ENCODE results near the gene RBM44.

RBM44 gene

DNA sequence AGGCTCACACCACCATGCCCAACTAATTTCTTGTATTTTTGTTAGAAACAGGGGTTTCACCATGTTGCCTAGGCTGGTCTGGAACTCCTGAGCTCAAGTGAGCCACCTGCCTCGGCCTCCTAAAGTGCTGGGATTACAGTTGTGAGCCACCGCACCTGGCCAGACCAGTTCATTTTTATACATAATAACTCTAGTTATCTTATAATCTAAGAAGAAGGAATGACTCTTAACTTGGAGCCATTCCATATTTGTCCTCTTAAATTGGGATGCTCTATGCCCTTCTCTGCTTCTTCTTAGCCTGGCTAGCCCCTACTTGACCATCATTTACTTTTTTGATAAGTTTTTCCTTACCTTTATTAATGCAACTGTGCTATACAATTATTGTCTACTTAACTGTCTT lies 2.9 kb downstream of the RBM44 start:
- Histone ChIP-seq H3K4me2 (ENCODE audit: low read depth, low read length) (no peak overlapping the region), H3K27ac (ENCODE audit: low read length) (no peak overlapping the region), H4K20me1 (ENCODE audit: insufficient read depth, low read length) (no peaks in the 10 kb centered on the region), H3F3A (ENCODE audit: insufficient read depth, low read length) (no peaks in the 10 kb centered on the region), H3K4me1 (ENCODE audit: low read length) (no peaks in the 10 kb centered on the region), H3K9ac (ENCODE audit: low read length) (no peak overlapping the region), H3K27me3 (replicated peaks; ENCODE audit: insufficient read depth, low read length) (no peaks in the 10 kb centered on the region), H3K9me2 (replicated peaks; ENCODE audit: insufficient read depth, low read length) (no peaks in the 10 kb centered on the region), H3K4me3 (ENCODE audit: low read length) (no peak overlapping the region), H2AFZ (ENCODE audit: low read length) (no peak overlapping the region), H3K9me3 (replicated peaks; ENCODE audit: insufficient read depth, low read length) (no peaks in the 10 kb centered on the region), H3K36me3 (replicated peaks; ENCODE audit: insufficient read depth, low read length) (no peaks in the 10 kb centered on the region), H3K79me2 (ENCODE audit: low read length) (no peaks in the 10 kb centered on the region)
- TF ChIP-seq EZH2 (optimal IDR thresholded peaks at IDR 0.05; ENCODE audit: low read depth, low read length) (no peak), CTCF (IDR thresholded peaks at IDR 0.05; ENCODE audit: low read length) (no peak), EZH2phosphoT487 (IDR thresholded peaks at IDR 0.05; ENCODE audit: low read length) (no peak)
- no peak for DNase-seq

DNA sequence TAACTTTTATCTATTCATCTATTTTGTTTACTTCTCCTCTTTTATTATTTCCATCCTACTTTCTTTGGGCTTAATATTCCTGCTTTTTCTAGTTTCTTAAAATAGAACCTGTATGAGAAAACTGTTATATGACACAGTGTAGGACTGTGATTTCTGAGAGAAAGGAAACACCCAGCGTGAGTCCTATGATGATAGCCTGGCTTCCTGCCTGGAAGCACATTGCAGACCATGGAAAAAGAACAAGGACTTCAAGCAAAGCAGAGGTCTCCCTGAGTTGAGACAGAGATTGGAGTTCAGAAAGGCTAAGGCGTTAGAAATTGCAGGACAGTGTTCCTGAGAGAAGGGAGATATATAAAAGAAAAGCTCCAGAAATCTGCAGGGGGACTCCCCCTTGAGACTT lies 7.8 kb downstream of the RBM44 start:
- no peak for TF ChIP-seq EZH2 (optimal IDR thresholded peaks at IDR 0.05; ENCODE audit: low read depth, low read length)
- TF ChIP-seq EZH2phosphoT487 (IDR thresholded peaks at IDR 0.05; ENCODE audit: low read length) = no peak
- no peak for TF ChIP-seq CTCF (IDR thresholded peaks at IDR 0.05; ENCODE audit: low read length)

GRCh38 chr2:237815637-237816036 lies 17.1 kb downstream of the RBM44 start:
- no peak overlapping the region for H3K4me3 ChIP-seq (ENCODE audit: low read length)
- H3K9ac ChIP-seq (ENCODE audit: low read length) = no peak overlapping the region
- no peak for DNase-seq
- H3K27me3 ChIP-seq (replicated peaks; ENCODE audit: insufficient read depth, low read length) = no peaks in the 10 kb centered on the region
- H3K36me3 ChIP-seq (replicated peaks; ENCODE audit: insufficient read depth, low read length) = no peaks in the 10 kb centered on the region
- H3K9me2 ChIP-seq (replicated peaks; ENCODE audit: insufficient read depth, low read length) = no peaks in the 10 kb centered on the region
- H2AFZ ChIP-seq (ENCODE audit: low read length) = no peak overlapping the region
- H3F3A ChIP-seq (ENCODE audit: insufficient read depth, low read length) = no peaks in the 10 kb centered on the region
- H3K79me2 ChIP-seq (ENCODE audit: low read length) = no peaks in the 10 kb centered on the region
- H3K27ac ChIP-seq (ENCODE audit: low read length) = no peak overlapping the region
- no peaks in the 10 kb centered on the region for H3K9me3 ChIP-seq (replicated peaks; ENCODE audit: insufficient read depth, low read length)
- H3K4me1 ChIP-seq (ENCODE audit: low read length) = no peaks in the 10 kb centered on the region
- H4K20me1 ChIP-seq (ENCODE audit: insufficient read depth, low read length) = no peaks in the 10 kb centered on the region
- no peak overlapping the region for H3K4me2 ChIP-seq (ENCODE audit: low read depth, low read length)
- TF ChIP-seq CTCF (IDR thresholded peaks at IDR 0.05; ENCODE audit: low read length) (no peak), EZH2 (optimal IDR thresholded peaks at IDR 0.05; ENCODE audit: low read depth, low read length) (no peak), EZH2phosphoT487 (IDR thresholded peaks at IDR 0.05; ENCODE audit: low read length) (no peak)

More for the DNA sequence above, 7.8 kb downstream of the RBM44 start:
- Histone ChIP-seq H4K20me1 (ENCODE audit: insufficient read depth, low read length) (no peaks in the 10 kb centered on the region), H3K9me3 (replicated peaks; ENCODE audit: insufficient read depth, low read length) (no peaks in the 10 kb centered on the region), H3K79me2 (ENCODE audit: low read length) (no peaks in the 10 kb centered on the region), H3K9me2 (replicated peaks; ENCODE audit: insufficient read depth, low read length) (no peaks in the 10 kb centered on the region), H2AFZ (ENCODE audit: low read length) (no peak overlapping the region), H3K9ac (ENCODE audit: low read length) (no peak overlapping the region), H3K27me3 (replicated peaks; ENCODE audit: insufficient read depth, low read length) (no peaks in the 10 kb centered on the region), H3F3A (ENCODE audit: insufficient read depth, low read length) (no peaks in the 10 kb centered on the region), H3K4me3 (ENCODE audit: low read length) (no peak overlapping the region), H3K4me1 (ENCODE audit: low read length) (no peaks in the 10 kb centered on the region), H3K36me3 (replicated peaks; ENCODE audit: insufficient read depth, low read length) (no peaks in the 10 kb centered on the region), H3K4me2 (ENCODE audit: low read depth, low read length) (no peak overlapping the region), H3K27ac (ENCODE audit: low read length) (no peak overlapping the region)
- DNase-seq = no peak

Data from MM.1S (cell line).